HCT116 (cell line): ENCODE data around the gene MECP2. TPM values are rescaled to one million over a fixed set of nuclear protein-coding genes. Genes with fewer than 3 reads are reported as not detected.

Experiments
- ATAC-seq: fragments of 200-7000 bp; cut with Tn5 transposase; 2 replicates; pipeline ENCODE4 v1.9.1; 2020; ENCODE audit warnings: mild to moderate bottlenecking, moderate library complexity
- BruUV-seq: library from RNA; stranded (reverse); fragments of 400-500 nt; replicated peaks from 2 replicates; lab custom pipeline; 2021; lab: Mats Ljungman, UMichigan
- CTCF ChIA-PET: fragments of 300-600 bp; sonication (Branson Sonifier 250); formaldehyde crosslinking; loops from one replicate; lab custom pipeline; 2021; ENCODE audit warnings: antibody characterized with exemption; lab: Charles Lee
- POLR2A ChIA-PET: fragments of 300-600, 350-600 bp; sonication (Branson Sonifier 250); formaldehyde crosslinking; loops from one replicate; lab custom pipeline; 2021; ENCODE audit warnings: antibody characterized with exemption; lab: Charles Lee
- RAD21 ChIA-PET, 2 experiments: fragments of 300-600 bp; sonication (Branson Sonifier 250); formaldehyde crosslinking; loops; one replicate each; lab custom pipeline; 2023; ENCODE audit warnings: low total read pairs in 2 of 2; ENCODE audit not compliant: uncharacterized antibody in 2 of 2, unreplicated experiment in 2 of 2, low non-redundant PET in 1 of 2; lab: Charles Lee
- DNase-seq: peaks from one replicate; pipeline ENCODE4 v3.0.0-alpha.2; 2010; ENCODE audit warnings: low read depth, low spot score
- H2AFZ ChIP-seq: fragments of 200-600 bp; shearing (Covaris generic), sonication (generic); 2 replicates; pipeline ENCODE4 v1.6.1; 2017; ENCODE audit warnings: low read depth, mixed run types, mixed read lengths, antibody characterized with exemption, low read length; ENCODE audit not compliant: poor library complexity, severe bottlenecking
- H3K27ac ChIP-seq: 2 replicates; pipeline ENCODE4 v1.5.1; 2012; ENCODE audit warnings: low read depth, low read length
- H3K27me3 ChIP-seq: fragments of 200-600 bp; sonication (generic); 2 replicates; pipeline ENCODE4 v1.6.1; 2016; ENCODE audit warnings: mixed run types, low read length, mixed read lengths; ENCODE audit not compliant: insufficient read depth
- H3K36me3 ChIP-seq, 2 experiments: fragments of 200-500 bp in 1 of 2; fragments of 200-600 bp in 1 of 2; sonication (Bioruptor generic) in 1 of 2; sonication (generic) in 1 of 2; 2 replicates each; pipeline versions ENCODE4 v1.5.1 to v1.6.1; 2014 to 2016; ENCODE audit warnings: low read length in 2 of 2, inconsistent platforms in 1 of 2, mixed read lengths in 1 of 2, mixed run types in 1 of 2; ENCODE audit not compliant: insufficient read depth in 2 of 2, control insufficient read depth in 1 of 2
- H3K4me1 ChIP-seq, 2 experiments: fragments of 200-600 bp in 1 of 2; sonication (generic) in 1 of 2; 2 replicates each; pipeline versions ENCODE4 v1.5.1 to v1.6.1; 2012 to 2017; ENCODE audit warnings: low read length in 2 of 2, inconsistent platforms in 1 of 2, mild to moderate bottlenecking in 1 of 2, mixed read lengths in 1 of 2, mixed run types in 1 of 2, moderate library complexity in 1 of 2; ENCODE audit not compliant: insufficient read depth in 2 of 2, control insufficient read depth in 1 of 2
- H3K4me2 ChIP-seq: fragments of 200-600 bp; sonication (generic); 2 replicates; pipeline ENCODE4 v1.6.1; 2017; ENCODE audit warnings: mixed run types, low read length, mixed read lengths
- H3K4me3 ChIP-seq, 2 experiments: fragments of 200-600 bp in 1 of 2; sonication (generic) in 1 of 2; replicated peaks in 1 of 2; 2 replicates each; pipeline ENCODE4 v1.5.1; 2011 to 2016; ENCODE audit warnings: low read length in 2 of 2, control low read depth in 1 of 2, low read depth in 1 of 2, mild to moderate bottlenecking in 1 of 2, mixed read lengths in 1 of 2, mixed run types in 1 of 2
- H3K79me2 ChIP-seq: fragments of 200-600 bp; sonication (generic); 2 replicates; pipeline ENCODE4 v1.6.1; 2017; ENCODE audit warnings: mild to moderate bottlenecking, mixed run types, low read length, moderate library complexity, mixed read lengths; ENCODE audit not compliant: insufficient read depth
- H3K9ac ChIP-seq: fragments of 200-600 bp; sonication (generic); 2 replicates; pipeline ENCODE4 v1.6.1; 2016; ENCODE audit warnings: low read length, mixed read lengths
- H3K9me2 ChIP-seq: fragments of 200-600 bp; sonication (generic), shearing (Covaris generic); 2 replicates; pipeline ENCODE4 v1.6.1; 2017; ENCODE audit warnings: mixed run types, mild to moderate bottlenecking, moderate library complexity; ENCODE audit not compliant: insufficient read depth
- H3K9me3 ChIP-seq, 2 experiments: fragments of 200-500 bp in 1 of 2; fragments of 200-600 bp in 1 of 2; sonication (Bioruptor generic) in 1 of 2; sonication (generic) in 1 of 2; 2 replicates each; pipeline ENCODE4 v1.6.1; 2014 to 2017; ENCODE audit warnings: low read length in 2 of 2, mixed read lengths in 2 of 2, inconsistent platforms in 1 of 2, low read depth in 1 of 2, mild to moderate bottlenecking in 1 of 2, mixed run types in 1 of 2, moderate library complexity in 1 of 2; ENCODE audit not compliant: control insufficient read depth in 1 of 2, insufficient read depth in 1 of 2
- H4K20me1 ChIP-seq: fragments of 200-600 bp; sonication (generic), shearing (Covaris generic); 2 replicates; pipeline ENCODE4 v1.6.1; 2017; ENCODE audit warnings: mixed run types, mild to moderate bottlenecking, moderate library complexity; ENCODE audit not compliant: insufficient read depth
- CBX3 ChIP-seq: IDR thresholded peaks from 2 replicates; pipeline ENCODE4 v1.6.1; 2012; ENCODE audit warnings: low read depth
- CEBPB ChIP-seq: IDR thresholded peaks from 2 replicates; pipeline ENCODE4 v1.6.1; 2012; ENCODE audit warnings: low read depth
- EGR1 ChIP-seq: IDR thresholded peaks from 2 replicates; pipeline ENCODE4 v1.6.1; 2012; ENCODE audit warnings: low read depth
- EZH2phosphoT487 ChIP-seq: fragments of 200-600 bp; IDR thresholded peaks from 2 replicates; pipeline ENCODE4 v1.6.1; 2018; ENCODE audit warnings: antibody characterized with exemption, borderline replicate concordance
- FOSL1 ChIP-seq: IDR thresholded peaks from 2 replicates; pipeline ENCODE4 v1.6.1; 2012; ENCODE audit warnings: low read depth
- JUND ChIP-seq: IDR thresholded peaks from 2 replicates; pipeline ENCODE4 v1.6.1; 2012
- TCF7L2 ChIP-seq: IDR thresholded peaks from 2 replicates; pipeline ENCODE4 v1.7.0; 2011; ENCODE audit warnings: borderline replicate concordance, inconsistent platforms; ENCODE audit not compliant: insufficient read depth, insufficient read length; ENCODE audit errors: extremely low read depth
- ZBTB33 ChIP-seq: IDR thresholded peaks from 2 replicates; pipeline ENCODE4 v1.6.1; 2011; ENCODE audit warnings: mild to moderate bottlenecking, low read length, moderate library complexity; ENCODE audit not compliant: insufficient replicate concordance; ENCODE audit errors: extremely low read depth
- intact Hi-C: fragments of 100-400 bp; cut with micrococcal nuclease; formaldehyde crosslinking; loops from 2 replicates; pipeline ENCODE4 v1.10.0; 2022
- total RNA-seq: library from RNA; stranded (reverse); gene quantifications from one replicate; pipeline ENCODE4 v1.2.1, GENCODE V29; 2021; ENCODE audit not compliant: unreplicated experiment
- TF ChIP-seq, protein P1 (sequence below): IDR thresholded peaks from 2 replicates; pipeline ENCODE4 v1.6.1; 2012; ENCODE audit warnings: low read depth

Gene MECP2
- total RNA-seq, 1 experiment from 2014 or later = 32.4 TPM

DNA sequence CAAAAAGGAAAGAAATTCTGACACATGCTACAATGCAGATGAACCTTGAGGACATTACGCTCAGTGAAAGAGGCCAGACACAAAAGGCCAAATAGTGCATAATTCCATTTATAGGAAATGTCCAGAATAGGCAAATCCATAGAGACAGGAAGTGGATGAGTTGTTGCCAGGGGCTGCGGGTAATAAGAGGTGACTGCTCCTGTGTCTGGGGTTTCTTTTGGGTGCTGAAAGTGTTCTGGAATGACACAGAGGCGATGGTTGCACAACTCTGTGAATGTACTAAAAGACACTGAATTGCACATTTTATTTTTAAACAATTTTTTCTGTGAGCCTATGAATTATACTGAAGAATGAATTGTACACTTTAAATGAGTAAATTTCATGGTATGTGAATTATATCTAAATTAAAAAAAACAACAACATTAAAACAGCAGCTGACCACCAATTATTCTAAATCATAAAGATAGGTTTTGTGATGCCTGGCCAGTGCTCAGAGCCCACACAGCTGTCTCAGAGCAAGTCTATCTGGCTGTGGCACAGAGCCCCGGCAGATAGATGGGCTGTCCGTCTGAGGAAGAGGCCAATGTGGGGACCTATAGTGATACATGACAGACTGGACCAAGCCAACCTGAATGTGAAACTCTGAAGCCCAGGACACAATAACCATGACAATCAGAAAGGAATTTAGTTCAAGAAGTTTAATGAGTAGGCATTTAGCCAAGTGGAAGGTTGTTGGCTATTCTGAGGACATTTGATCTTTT lies 54.3 kb downstream of the MECP2 start:
- Histone ChIP-seq H3K9ac (no peak overlapping the region), H3K4me2 (no peak overlapping the region), H3K4me1 (no peaks in the 10 kb centered on the region)
- TF ChIP-seq CBX3 (no peak), EZH2phosphoT487 (no peak), ZBTB33 (no peak), FOSL1 (no peak), EGR1 (no peak), CEBPB (no peak), JUND (no peak), TCF7L2 (no peak)
- TF ChIP-seq, protein P1, sequence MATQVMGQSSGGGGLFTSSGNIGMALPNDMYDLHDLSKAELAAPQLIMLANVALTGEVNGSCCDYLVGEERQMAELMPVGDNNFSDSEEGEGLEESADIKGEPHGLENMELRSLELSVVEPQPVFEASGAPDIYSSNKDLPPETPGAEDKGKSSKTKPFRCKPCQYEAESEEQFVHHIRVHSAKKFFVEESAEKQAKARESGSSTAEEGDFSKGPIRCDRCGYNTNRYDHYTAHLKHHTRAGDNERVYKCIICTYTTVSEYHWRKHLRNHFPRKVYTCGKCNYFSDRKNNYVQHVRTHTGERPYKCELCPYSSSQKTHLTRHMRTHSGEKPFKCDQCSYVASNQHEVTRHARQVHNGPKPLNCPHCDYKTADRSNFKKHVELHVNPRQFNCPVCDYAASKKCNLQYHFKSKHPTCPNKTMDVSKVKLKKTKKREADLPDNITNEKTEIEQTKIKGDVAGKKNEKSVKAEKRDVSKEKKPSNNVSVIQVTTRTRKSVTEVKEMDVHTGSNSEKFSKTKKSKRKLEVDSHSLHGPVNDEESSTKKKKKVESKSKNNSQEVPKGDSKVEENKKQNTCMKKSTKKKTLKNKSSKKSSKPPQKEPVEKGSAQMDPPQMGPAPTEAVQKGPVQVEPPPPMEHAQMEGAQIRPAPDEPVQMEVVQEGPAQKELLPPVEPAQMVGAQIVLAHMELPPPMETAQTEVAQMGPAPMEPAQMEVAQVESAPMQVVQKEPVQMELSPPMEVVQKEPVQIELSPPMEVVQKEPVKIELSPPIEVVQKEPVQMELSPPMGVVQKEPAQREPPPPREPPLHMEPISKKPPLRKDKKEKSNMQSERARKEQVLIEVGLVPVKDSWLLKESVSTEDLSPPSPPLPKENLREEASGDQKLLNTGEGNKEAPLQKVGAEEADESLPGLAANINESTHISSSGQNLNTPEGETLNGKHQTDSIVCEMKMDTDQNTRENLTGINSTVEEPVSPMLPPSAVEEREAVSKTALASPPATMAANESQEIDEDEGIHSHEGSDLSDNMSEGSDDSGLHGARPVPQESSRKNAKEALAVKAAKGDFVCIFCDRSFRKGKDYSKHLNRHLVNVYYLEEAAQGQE = no peak
- TF ChIP-seq, all 23 proteins: peak for 0
- H3K27me3 ChIP-seq = no peaks in the 10 kb centered on the region
- BruUV-seq = no TSS peak
- H3K9me2 ChIP-seq = no peaks in the 10 kb centered on the region
- H4K20me1 ChIP-seq = no peaks in the 10 kb centered on the region
- H2AFZ ChIP-seq = no peak overlapping the region
- no peaks in the 10 kb centered on the region for H3K9me3 ChIP-seq
- intact Hi-C loops = no loop called here
- ChIA-PET RAD21 (no interaction called here), CTCF (no interaction called here), POLR2A (no interaction called here)
- no peak for DNase-seq
- no peak for ATAC-seq
- no peaks in the 10 kb centered on the region; a peak in 1 of 4 replicates for H3K36me3 ChIP-seq
- no peak overlapping the region for H3K27ac ChIP-seq
- no peak overlapping the region for H3K4me3 ChIP-seq
- H3K79me2 ChIP-seq = peaks cover 34% of the 10 kb centered on the region
